GM18517 (cell line): ENCODE measurements around the gene ITGB2.

Experiments
- ATAC-seq: cut with Tn5 transposase; IDR thresholded peaks from one replicate; pipeline ENCODE4 v1.9.1; 2021; ENCODE audit warnings: mild to moderate bottlenecking, moderate library complexity; ENCODE audit not compliant: unreplicated experiment

ITGB2 gene

DNA sequence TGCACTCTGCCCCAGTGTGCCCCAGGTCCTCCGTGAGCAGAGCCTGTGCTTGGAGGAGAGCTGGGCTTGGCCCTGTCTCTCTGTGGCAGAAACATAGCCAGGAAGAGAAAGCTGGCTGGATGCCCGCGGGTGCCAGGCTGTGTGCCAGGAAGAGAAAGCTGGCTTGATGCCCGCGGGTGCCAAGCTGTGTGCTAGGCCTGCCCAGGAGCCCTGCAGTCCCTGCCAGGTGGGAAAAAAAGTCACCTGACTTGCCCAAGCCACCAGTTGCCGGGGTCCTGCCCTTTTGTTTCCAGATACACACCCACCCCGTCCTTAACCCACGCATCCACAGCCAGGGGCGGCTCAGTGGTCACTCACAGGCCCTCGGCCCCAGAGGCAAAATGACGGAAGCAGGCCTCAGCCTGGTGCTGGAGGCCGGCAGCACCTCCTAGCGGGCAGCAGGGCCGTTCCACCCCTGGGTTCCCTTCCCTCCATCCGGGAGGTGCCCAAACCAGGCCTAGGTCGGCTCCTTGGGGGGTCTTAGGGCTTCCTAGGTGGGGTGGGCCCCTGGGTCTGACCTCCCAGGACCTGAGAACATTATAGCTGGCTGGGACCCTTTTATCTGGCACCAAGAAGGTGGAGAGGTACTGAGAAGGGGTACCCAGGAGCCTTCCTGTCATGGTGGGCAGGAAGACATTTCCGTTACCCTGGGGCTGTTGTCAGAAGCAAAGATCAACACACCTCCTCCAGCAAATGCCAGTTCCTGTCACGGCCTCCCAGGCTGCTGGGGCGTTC, 9.1 kb downstream of the ITGB2 start:
- ATAC-seq: no peak

DNA sequence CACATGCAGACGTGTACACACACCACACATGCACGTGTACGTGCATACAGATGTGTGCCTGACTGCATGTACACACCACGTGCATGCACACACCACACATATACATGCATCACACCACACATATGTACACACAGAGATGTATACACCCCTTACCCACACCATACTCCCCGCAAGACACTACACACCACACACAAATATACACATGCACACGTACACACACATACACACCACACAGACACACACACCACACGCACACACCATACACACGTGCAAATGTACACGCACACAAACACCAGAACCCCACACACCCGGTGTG, 9.7 kb downstream of the ITGB2 start:
- ATAC-seq: no peak

GRCh38 chr21:44910229-44911067, 10.3 kb downstream of the ITGB2 start:
- ATAC-seq: no peak

GRCh38 chr21:44909719-44910118, 11.0 kb downstream of the ITGB2 start:
- no peak for ATAC-seq

- no peak for ATAC-seq
Measured at GRCh38 chr21:44908908-44909307, 11.8 kb downstream of the ITGB2 start.

DNA sequence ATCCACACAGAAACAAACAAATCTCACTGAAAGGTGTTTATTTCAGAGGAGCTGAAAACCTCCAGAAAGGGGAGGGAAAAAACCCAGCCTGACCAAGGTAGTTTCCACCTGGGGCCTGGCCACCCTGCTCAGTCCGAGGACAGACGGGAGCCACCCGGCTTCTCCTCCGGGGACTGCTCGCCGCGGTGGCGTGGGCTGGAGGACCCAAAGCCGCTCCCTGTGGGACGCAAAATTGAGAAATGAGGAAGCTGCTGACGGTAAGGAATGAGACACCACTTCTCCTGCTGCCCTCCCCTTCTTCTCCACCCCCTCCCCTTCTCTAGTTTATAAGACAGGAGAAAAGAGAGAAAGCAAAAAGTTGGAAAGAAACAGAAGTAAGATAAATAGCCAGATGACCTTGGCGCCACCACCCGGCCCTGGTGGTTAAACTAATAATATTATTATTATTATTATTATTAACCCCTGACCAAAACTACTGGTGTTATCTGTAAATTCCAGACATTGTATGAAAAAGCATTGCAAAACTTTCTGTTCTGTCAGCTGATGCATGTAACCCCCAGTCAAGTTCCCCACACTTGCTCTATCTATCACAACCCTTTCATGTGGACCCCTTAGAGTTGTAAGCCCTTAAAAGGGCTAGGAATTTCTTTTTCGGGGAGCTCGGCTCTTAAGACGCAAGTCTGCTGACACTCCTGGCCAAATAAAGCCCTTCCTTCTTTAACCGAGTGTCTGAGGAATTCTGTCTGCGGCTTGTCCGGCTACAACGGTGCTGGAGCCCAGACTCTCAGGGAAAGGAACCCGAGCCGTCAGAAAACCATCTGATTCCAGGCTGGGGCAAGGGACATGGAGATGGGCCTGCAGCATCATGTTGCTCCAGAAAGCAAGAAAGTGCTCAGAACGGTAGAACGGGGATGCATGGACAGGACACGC, 12.5 kb downstream of the ITGB2 start:
- ATAC-seq: no peak

DNA sequence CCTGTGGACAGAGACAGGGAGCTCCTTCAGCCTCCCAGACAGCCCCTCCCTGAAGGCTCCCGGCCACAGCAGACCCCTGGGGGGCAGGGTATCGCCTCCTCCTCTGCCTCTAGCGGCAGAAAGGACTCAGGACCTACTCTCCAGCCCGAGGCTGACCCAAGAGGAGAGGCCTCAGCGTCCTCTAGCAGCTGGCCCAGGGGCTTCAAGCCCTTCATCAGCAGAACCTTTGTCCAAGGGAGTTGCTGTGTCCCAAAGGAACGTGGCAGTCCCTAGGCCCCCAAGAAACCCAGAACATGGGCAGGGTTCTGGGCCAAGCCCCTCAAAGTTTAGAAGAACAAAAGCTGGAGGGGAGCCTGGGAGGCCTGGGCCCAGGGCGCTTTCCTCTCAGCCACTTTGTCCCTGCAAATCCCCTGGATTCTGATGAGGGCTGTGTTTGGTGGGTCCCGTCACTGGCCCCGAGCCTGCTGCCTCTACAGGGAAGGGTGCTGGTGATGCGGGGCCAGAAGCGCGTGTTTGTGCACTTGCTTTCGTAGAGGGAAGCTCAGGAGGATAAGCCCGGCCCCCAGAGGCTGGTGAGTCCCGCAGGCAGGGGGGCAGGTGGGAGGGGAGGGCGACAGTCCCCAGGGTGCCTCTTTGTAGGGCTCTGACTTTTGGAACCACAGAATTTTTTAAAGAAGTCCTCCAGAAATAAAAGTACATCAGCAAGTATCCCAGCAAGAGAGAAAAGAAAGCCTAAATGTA, 13.3 kb downstream of the ITGB2 start:
- ATAC-seq: no peak

DNA sequence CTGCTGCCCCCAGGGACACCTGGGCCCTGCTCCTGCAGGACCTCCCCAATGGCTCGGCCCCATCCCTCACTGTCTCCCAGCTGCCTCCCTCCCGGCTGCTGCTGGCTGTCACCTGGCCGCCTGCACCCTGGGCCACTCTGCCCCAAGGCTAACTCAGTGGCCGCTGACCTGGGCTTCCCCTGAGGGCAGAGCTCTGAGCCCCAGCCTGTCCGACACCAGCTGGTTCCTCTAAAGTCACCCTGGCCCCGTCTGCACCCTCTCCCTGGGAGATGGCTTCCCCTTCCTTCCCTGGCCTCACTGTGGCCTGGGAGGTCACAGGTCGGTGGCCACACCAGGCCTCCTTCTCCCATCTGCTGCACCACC, 15.0 kb downstream of the ITGB2 start:
- ATAC-seq: no peak

DNA sequence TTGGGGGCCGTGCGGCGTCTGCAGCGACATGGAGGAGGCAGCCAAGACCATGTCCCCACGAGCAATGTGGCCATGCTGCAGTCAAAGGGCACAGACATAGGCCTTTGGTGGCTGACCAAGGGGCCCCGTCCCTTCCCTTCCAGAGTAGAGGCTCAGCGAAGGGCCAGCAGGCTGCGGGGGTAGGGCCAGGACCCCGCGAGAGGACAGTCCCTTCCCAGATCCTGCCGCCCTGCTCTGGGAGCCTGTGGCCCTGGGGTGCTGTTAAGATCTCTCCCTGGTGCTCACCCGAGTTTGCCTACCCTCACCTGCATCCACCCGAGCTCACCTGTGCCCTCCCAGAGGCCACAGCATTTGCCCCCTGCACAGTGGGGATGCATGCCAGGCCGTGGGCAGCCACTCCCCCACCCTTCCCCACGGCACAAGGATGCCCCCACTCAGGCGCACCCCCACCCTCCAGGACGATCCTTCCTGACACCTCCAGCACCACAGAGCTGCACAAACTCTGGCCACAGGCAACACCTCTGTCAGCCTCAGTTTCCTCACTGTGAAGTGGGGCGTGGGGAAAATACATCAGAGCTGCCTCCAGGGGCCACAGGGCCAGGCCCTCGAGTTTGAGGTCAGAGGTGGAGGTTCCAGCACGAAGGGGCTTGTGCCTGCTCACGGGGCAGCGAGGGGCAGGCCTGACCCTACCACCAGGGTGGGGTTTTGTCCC, 15.5 kb downstream of the ITGB2 start:
- ATAC-seq: no peak

DNA sequence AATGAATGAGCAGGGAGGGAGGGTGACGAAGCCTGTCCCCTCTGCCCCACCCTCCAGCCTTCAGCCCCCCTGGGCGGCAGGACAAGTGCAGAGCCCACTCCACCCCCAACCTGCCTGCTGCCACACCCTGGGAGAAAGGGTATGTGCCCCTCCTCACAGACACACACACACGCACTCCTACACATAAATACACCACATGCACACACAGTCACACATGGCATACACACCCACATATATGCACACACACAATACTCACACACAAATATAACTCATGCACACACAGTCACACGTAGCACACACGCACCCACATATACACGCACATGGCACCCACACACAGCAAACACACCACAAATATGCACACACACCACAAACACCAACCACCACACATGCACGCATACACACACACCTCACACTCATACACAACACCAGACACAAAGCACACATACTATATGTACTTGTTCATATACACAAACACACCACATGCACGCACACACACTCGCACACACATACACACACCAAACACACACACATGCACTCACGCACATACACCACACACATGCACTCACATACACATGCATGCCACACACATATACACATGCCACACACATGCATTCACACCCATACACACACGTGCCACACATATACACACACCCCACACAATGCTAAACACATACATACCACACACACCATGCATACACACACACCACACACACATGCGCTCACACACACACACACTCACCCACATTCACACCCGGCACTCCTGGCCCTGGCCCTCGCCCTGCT, 16.4 kb downstream of the ITGB2 start:
- ATAC-seq: no peak

DNA sequence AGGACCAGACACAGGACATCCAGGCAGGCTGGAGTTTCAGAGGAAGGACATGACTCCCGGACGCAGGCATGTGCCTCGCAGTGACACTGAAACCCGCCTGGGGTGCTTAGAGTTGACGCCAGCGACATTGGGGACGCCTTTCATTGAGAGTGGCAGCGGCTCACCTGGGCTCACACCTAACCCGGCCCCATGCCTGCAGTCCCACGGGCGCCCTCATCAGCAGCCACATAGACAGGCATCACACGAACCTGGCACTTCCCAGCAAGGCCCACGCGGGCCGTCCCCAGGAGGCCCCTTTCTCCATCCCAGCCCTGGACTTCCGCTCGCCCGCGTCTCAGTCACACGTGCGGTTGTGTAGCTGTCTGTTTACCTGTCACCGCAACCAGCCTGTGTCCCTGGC, 17.0 kb downstream of the ITGB2 start:
- no peak for ATAC-seq

GRCh38 chr21:44903050-44903685, 17.5 kb downstream of the ITGB2 start:
- no peak for ATAC-seq

GRCh38 chr21:44902268-44903049, 18.2 kb downstream of the ITGB2 start:
- ATAC-seq: no peak

DNA sequence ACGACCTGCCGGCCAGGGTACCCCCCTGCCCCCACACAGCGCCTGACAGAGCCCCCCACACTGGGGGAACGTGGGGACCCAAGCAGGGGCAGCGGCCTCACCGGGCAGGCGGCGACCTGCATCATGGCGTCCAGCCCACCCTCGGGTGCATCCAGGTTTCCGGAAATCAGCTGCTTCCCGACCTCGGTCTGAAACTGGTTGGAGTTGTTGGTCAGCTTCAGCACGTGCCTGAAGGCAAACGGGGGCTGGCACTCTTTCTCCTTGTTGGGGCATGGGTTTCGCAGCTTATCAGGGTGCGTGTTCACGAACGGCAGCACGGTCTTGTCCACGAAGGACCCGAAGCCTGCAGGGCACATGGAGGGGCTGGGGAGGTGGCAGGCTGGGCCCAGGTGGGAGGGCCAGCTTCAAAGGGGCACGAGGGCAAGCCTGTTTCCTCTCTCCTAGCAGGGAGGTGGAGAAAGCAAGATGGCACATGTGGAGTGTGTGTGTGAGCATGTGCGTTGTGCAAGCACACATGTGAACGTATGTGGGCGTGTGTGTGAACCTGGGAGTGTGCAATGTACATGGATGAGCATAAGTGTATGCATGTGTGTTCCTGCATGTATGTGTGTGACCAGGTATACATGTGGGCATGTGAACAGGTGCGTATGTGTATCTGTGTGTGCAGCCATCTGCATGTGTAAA, 19.2 kb downstream of the ITGB2 start:
- no peak for ATAC-seq

DNA sequence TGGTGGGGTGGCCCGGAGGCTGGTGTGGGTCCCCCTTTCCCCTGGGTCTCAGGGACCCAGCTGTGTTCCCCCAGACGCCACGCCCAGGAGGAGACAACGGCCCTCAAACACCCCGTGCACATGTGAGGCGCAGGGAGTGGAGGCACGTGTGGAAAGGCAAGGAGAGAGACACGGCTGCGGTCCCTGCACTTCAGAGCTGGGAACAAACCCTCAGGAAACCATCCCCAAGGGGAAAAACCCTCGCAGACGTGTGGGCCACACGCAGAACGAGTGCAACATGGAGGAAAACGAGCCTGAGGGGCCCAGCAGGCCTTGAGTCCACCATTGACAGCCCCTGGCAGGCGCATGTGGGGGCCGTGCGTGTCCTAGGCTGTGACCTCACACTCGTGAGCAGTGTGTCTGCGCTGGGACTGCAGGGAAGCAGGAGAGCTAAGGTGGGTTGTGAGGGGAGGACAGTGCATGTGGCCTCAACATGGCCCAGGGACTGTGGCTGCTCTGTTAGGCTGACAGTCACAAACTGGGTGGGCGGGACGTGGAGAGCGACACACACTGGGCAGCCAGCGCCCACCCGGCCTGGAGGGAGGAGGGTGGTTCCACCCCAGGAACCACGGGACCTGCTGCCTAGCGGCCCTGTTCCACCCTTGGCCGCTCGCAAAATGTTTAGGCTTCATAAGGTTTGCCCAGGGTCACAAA, 20.0 kb downstream of the ITGB2 start:
- no peak for ATAC-seq

- ATAC-seq: no peak
Measured at GRCh38 chr21:44899768-44900558, 20.7 kb downstream of the ITGB2 start.
